Skeletal muscle tissue (tissue), 4 donors: ENCODE data around the gene KLF13. TPM values are rescaled to one million over a fixed set of nuclear protein-coding genes. Genes with fewer than 3 reads are reported as not detected.

Source experiments
- H3K27ac ChIP-seq: one replicate; pipeline ENCODE4 v1.7.0; 2013; ENCODE audit warnings: mild to moderate bottlenecking, low read depth, low read length, inconsistent platforms
- H3K27me3 ChIP-seq, 3 donors: one replicate each; pipeline ENCODE4 v1.7.0; 2013; ENCODE audit warnings: low read length in 3 of 3; ENCODE audit not compliant: control insufficient read depth in 3 of 3, insufficient read depth in 3 of 3
- H3K36me3 ChIP-seq, 3 donors: one replicate each; pipeline ENCODE4 v1.7.0; 2013; ENCODE audit warnings: low read length in 3 of 3; ENCODE audit not compliant: control insufficient read depth in 3 of 3, insufficient read depth in 3 of 3
- H3K4me1 ChIP-seq, 3 donors: one replicate each; pipeline ENCODE4 v1.7.0; 2013; ENCODE audit warnings: low read length in 3 of 3, mild to moderate bottlenecking in 3 of 3; ENCODE audit not compliant: control insufficient read depth in 3 of 3, insufficient read depth in 3 of 3
- H3K4me3 ChIP-seq, 3 donors: one replicate each; pipeline ENCODE4 v1.7.0; 2013; ENCODE audit warnings: low read length in 3 of 3
- H3K9ac ChIP-seq, 3 donors: one replicate each; pipeline ENCODE4 v1.7.0; 2013; ENCODE audit warnings: low read length in 3 of 3, mild to moderate bottlenecking in 3 of 3, moderate library complexity in 2 of 3, low read depth in 1 of 3
- H3K9me3 ChIP-seq, 3 donors: one replicate each; pipeline ENCODE4 v1.7.0; 2013; ENCODE audit warnings: low read length in 3 of 3; ENCODE audit not compliant: control insufficient read depth in 3 of 3
- total RNA-seq: library from RNA; depleted of rRNA; stranded (reverse); fragments of >200 nt; gene quantifications from one replicate; pipeline ENCODE4 v1.2.3, GENCODE V29; 2014
- donor health status: Osteomylitis.

The KLF13 gene
- total RNA-seq, 1 donor from 2014 or later = 20.4 TPM

- Histone ChIP-seq H3K4me1 (peaks cover 10 to 20% (median 12%) of the 10 kb centered on the region in 3 donors), H3K9me3 (no peaks in the 10 kb centered on the region), H3K27me3 (no peaks in the 10 kb centered on the region), H3K4me3 (no peak overlapping the region), H3K9ac (no peak overlapping the region), H3K36me3 (no peaks in the 10 kb centered on the region), H3K27ac (no peak overlapping the region)
Observed at GRCh38 chr15:31300208-31300661, 26.4 kb upstream of the KLF13 start.

- Histone ChIP-seq H3K9me3 (no peaks in the 10 kb centered on the region), H3K4me1 (peaks cover 10 to 23% (median 12%) of the 10 kb centered on the region in 3 donors), H3K36me3 (no peaks in the 10 kb centered on the region), H3K27ac (no peak overlapping the region), H3K9ac (no peak overlapping the region), H3K27me3 (peaks cover 0 to 2% (median 0%) of the 10 kb centered on the region in 3 donors), H3K4me3 (no peak overlapping the region)
Observed at GRCh38 chr15:31300981-31301672, 25.5 kb upstream of the KLF13 start.

- Histone ChIP-seq H3K27me3 (peaks cover 0 to 6% (median 2%) of the 10 kb centered on the region in 3 donors), H3K27ac (no peak overlapping the region), H3K9ac (no peak overlapping the region), H3K4me3 (no peak overlapping the region), H3K36me3 (no peaks in the 10 kb centered on the region), H3K9me3 (no peaks in the 10 kb centered on the region), H3K4me1 (peaks cover 10 to 25% (median 10%) of the 10 kb centered on the region in 3 donors)
Observed at GRCh38 chr15:31301673-31301990, 25.0 kb upstream of the KLF13 start.

GRCh38 chr15:31302029-31302657 is 24.5 kb upstream of the KLF13 start:
- Histone ChIP-seq H3K9me3 (no peaks in the 10 kb centered on the region), H3K27me3 (peaks cover 0 to 9% (median 5%) of the 10 kb centered on the region in 3 donors), H3K4me3 (no peak overlapping the region), H3K4me1 (peaks cover 7 to 22% (median 10%) of the 10 kb centered on the region in 3 donors), H3K36me3 (no peaks in the 10 kb centered on the region), H3K9ac (no peak overlapping the region), H3K27ac (no peak overlapping the region)

- no peaks in the 10 kb centered on the region for H3K9me3 ChIP-seq
- H3K27ac ChIP-seq = no peak overlapping the region
- H3K4me3 ChIP-seq = no peak overlapping the region
- peaks cover 8 to 14% (median 13%) of the 10 kb centered on the region in 3 donors for H3K27me3 ChIP-seq
- H3K4me1 ChIP-seq = peaks cover 7 to 24% (median 10%) of the 10 kb centered on the region in 3 donors
- H3K36me3 ChIP-seq = no peaks in the 10 kb centered on the region
- no peak overlapping the region for H3K9ac ChIP-seq
Observed at GRCh38 chr15:31302778-31303725, 23.6 kb upstream of the KLF13 start.

GRCh38 chr15:31303726-31304648 is 22.6 kb upstream of the KLF13 start:
- Histone ChIP-seq H3K4me1 (peaks cover 7 to 24% (median 10%) of the 10 kb centered on the region in 3 donors), H3K9ac (no peak overlapping the region), H3K9me3 (no peaks in the 10 kb centered on the region), H3K36me3 (no peaks in the 10 kb centered on the region), H3K27ac (no peak overlapping the region), H3K4me3 (no peak overlapping the region), H3K27me3 (peaks cover 8 to 15% (median 14%) of the 10 kb centered on the region in 3 donors)

GRCh38 chr15:31304751-31305365 is 21.8 kb upstream of the KLF13 start:
- peaks cover 8 to 17% (median 14%) of the 10 kb centered on the region in 3 donors for H3K27me3 ChIP-seq
- no peak overlapping the region for H3K27ac ChIP-seq
- no peaks in the 10 kb centered on the region for H3K36me3 ChIP-seq
- peaks cover 7 to 24% (median 10%) of the 10 kb centered on the region in 3 donors for H3K4me1 ChIP-seq
- H3K9ac ChIP-seq = no peak overlapping the region
- no peaks in the 10 kb centered on the region for H3K9me3 ChIP-seq
- H3K4me3 ChIP-seq = no peak overlapping the region

- H3K27ac ChIP-seq = no peak overlapping the region
- H3K36me3 ChIP-seq = no peaks in the 10 kb centered on the region
- H3K9ac ChIP-seq = no peak overlapping the region
- H3K27me3 ChIP-seq = peaks cover 8 to 17% (median 14%) of the 10 kb centered on the region in 3 donors
- no peaks in the 10 kb centered on the region for H3K9me3 ChIP-seq
- peaks cover 7 to 24% (median 10%) of the 10 kb centered on the region in 3 donors for H3K4me1 ChIP-seq
- H3K4me3 ChIP-seq = no peak overlapping the region
Observed at GRCh38 chr15:31305375-31305774, 21.3 kb upstream of the KLF13 start.
